IPS DF 6.9 (cell line): ENCODE results near the gene DNAH9.

Experiments
- DNase-seq: peaks from one replicate; pipeline ENCODE4 v3.0.0-alpha.2; 2013; ENCODE audit warnings: low read depth, low spot score
- H3K27ac ChIP-seq: one replicate; pipeline ENCODE4 v1.5.1; 2013; ENCODE audit warnings: low read length, control low read depth
- H3K27me3 ChIP-seq: 2 replicates; pipeline ENCODE4 v1.6.1; 2013; ENCODE audit warnings: mild to moderate bottlenecking, low read length; ENCODE audit not compliant: control insufficient read depth, insufficient read depth
- H3K36me3 ChIP-seq: 2 replicates; pipeline ENCODE4 v1.6.1; 2013; ENCODE audit warnings: low read length; ENCODE audit not compliant: control insufficient read depth, insufficient read depth
- H3K4me1 ChIP-seq: 2 replicates; pipeline ENCODE4 v1.6.1; 2013; ENCODE audit warnings: low read length; ENCODE audit not compliant: control insufficient read depth, insufficient read depth
- H3K4me3 ChIP-seq: 2 replicates; pipeline ENCODE4 v1.5.1; 2013; ENCODE audit warnings: mild to moderate bottlenecking, low read length
- H3K9me3 ChIP-seq: 2 replicates; pipeline ENCODE4 v1.6.1; 2013; ENCODE audit warnings: low read length, inconsistent platforms; ENCODE audit not compliant: control insufficient read depth, insufficient read depth
- WGBS: extraction: QIAGEN DNeasy Blood & Tissue Kit; methylation state at CpG from one replicate; pipeline ENCODE4 v1.1.7; 2013; ENCODE audit warnings: mixed read lengths, missing lambda C conversion rate; ENCODE audit not compliant: insufficient read length, insufficient coverage; 5-methylcytosine and 5-hydroxymethylcytosine counted together

Gene DNAH9

GRCh38 chr17:11986942-11987329 lies 388.7 kb downstream of the DNAH9 start:
- peaks cover 3% of the 10 kb centered on the region; the same call in 1 of the 2 replicates for H3K4me1 ChIP-seq
- H3K4me3 ChIP-seq = no peak overlapping the region
- DNase-seq = no peak
- no peaks in the 10 kb centered on the region for H3K27me3 ChIP-seq
- WGBS = no CpG with 5 or more reads among the region's 5 CpGs
- no peaks in the 10 kb centered on the region for H3K9me3 ChIP-seq
- 0 out of 2 replicates have a peak, but pooled peaks cover 2% of the 10 kb centered on the region for H3K36me3 ChIP-seq
- H3K27ac ChIP-seq = no peak overlapping the region

- Histone ChIP-seq H3K4me3 (no peak overlapping the region), H3K36me3 (no peaks in the 10 kb centered on the region), H3K9me3 (no peaks in the 10 kb centered on the region), H3K27me3 (no peaks in the 10 kb centered on the region), H3K27ac (no peak overlapping the region), H3K4me1 (peaks cover 3% of the 10 kb centered on the region; the same call in 1 of the 2 replicates)
- no CpG with 5 or more reads among the region's 7 CpGs for WGBS
- DNase-seq = no peak
These were observed 392.2 kb downstream of the DNAH9 start for GRCh38 chr17:11990363-11990983.

- Histone ChIP-seq H3K9me3 (no peaks in the 10 kb centered on the region), H3K4me3 (no peak overlapping the region), H3K27me3 (no peaks in the 10 kb centered on the region), H3K27ac (no peak overlapping the region), H3K4me1 (peaks cover 3% of the 10 kb centered on the region; the same call in 1 of the 2 replicates), H3K36me3 (no peaks in the 10 kb centered on the region)
- no CpG with 5 or more reads among the region's 4 CpGs for WGBS
- peak; percentile 33 for DNase-seq
These were observed 393.2 kb downstream of the DNAH9 start for GRCh38 chr17:11991461-11991860.

GRCh38 chr17:11996722-11997146 lies 398.5 kb downstream of the DNAH9 start:
- DNase-seq = no peak
- WGBS = no CpG with 5 or more reads among the region's 14 CpGs

GRCh38 chr17:11997147-11997971 lies 399.1 kb downstream of the DNAH9 start, which contains the start of gene ZNF18:
Gene ZNF18 (minus strand): TSS chr17:11997475. CDS start chr17:11992829, 4,646 bp downstream.
- H3K27me3 ChIP-seq = no peaks in the 10 kb centered on the region
- no peak within 1 kb of the TSS for H3K27ac ChIP-seq
- H3K9me3 ChIP-seq = no peaks in the 10 kb centered on the region
- no peaks in the 10 kb centered on the region for H3K36me3 ChIP-seq
- peak within 1 kb of the TSS; percentile 98 for H3K4me3 ChIP-seq
- WGBS = no CpG with 5 or more reads among the region's 74 CpGs
- peak; percentile 84 for DNase-seq
- H3K4me1 ChIP-seq = no peaks in the 10 kb centered on the region

More at GRCh38 chr17:11996722-11997146, 398.5 kb downstream of the DNAH9 start:
- H3K4me3 ChIP-seq = peak overlapping the region; percentile 98
- no peaks in the 10 kb centered on the region for H3K36me3 ChIP-seq
- peaks cover 1% of the 10 kb centered on the region; the same call in 1 of the 2 replicates for H3K4me1 ChIP-seq
- no peaks in the 10 kb centered on the region for H3K27me3 ChIP-seq
- H3K9me3 ChIP-seq = no peaks in the 10 kb centered on the region
- no peak overlapping the region for H3K27ac ChIP-seq

GRCh38 chr17:11997972-11998233 lies 399.6 kb downstream of the DNAH9 start:
- Histone ChIP-seq H3K36me3 (no peaks in the 10 kb centered on the region), H3K27ac (no peak overlapping the region), H3K9me3 (no peaks in the 10 kb centered on the region), H3K4me1 (no peaks in the 10 kb centered on the region), H3K4me3 (peak overlapping the region; percentile 71; the same call in 1 of the 2 replicates), H3K27me3 (no peaks in the 10 kb centered on the region)
- DNase-seq = no peak
- WGBS = no CpG with 5 or more reads among the region's 4 CpGs

- H3K4me3 ChIP-seq = no peak overlapping the region
- H3K9me3 ChIP-seq = no peaks in the 10 kb centered on the region
- WGBS = no CpG with 5 or more reads among the region's 5 CpGs
- H3K27me3 ChIP-seq = no peaks in the 10 kb centered on the region
- no peaks in the 10 kb centered on the region for H3K4me1 ChIP-seq
- no peak for DNase-seq
- H3K36me3 ChIP-seq = no peaks in the 10 kb centered on the region
- no peak overlapping the region for H3K27ac ChIP-seq
These were observed 401.4 kb downstream of the DNAH9 start for GRCh38 chr17:11999696-12000095.

- DNase-seq = no peak
- WGBS = no CpG with 5 or more reads among the region's 5 CpGs
These were observed 409.2 kb downstream of the DNAH9 start for GRCh38 chr17:12007466-12007865.

More at GRCh38 chr17:12007466-12007865, 409.2 kb downstream of the DNAH9 start:
- Histone ChIP-seq H3K9me3 (no peaks in the 10 kb centered on the region), H3K4me1 (no peaks in the 10 kb centered on the region), H3K4me3 (no peak overlapping the region), H3K36me3 (no peaks in the 10 kb centered on the region), H3K27ac (no peak overlapping the region), H3K27me3 (no peaks in the 10 kb centered on the region)
